HepG2 (cell line): ENCODE measurements around the gene NEURL1.

Source experiments
- ATF1 ChIP-seq: IDR thresholded peaks from 2 replicates; pipeline ENCODE4 v1.6.1; 2016; ENCODE audit warnings: mild to moderate bottlenecking, control low read depth
- ATF7 ChIP-seq, 2 experiments: fragments of 450-650 bp in 1 of 2; sonication (generic) in 1 of 2; formaldehyde crosslinking in 1 of 2; IDR thresholded peaks; 2 replicates each; pipeline versions ENCODE4 v1.4.0 to v1.6.1; 2016 to 2020; ENCODE audit warnings: antibody characterized with exemption in 1 of 2, mild to moderate bottlenecking in 1 of 2, missing genetic modification reagents in 1 of 2
- MAZ ChIP-seq, 2 experiments: sonication (generic) in 1 of 2; formaldehyde crosslinking in 1 of 2; IDR thresholded peaks; 2 replicates each; pipeline versions ENCODE4 v1.5.0 to v1.6.1; 2012 to 2020; ENCODE audit warnings: low read depth in 2 of 2, mild to moderate bottlenecking in 2 of 2, borderline replicate concordance in 1 of 2, improper control_type of control experiment in 1 of 2, low read length in 1 of 2, missing genetic modification reagents in 1 of 2, moderate library complexity in 1 of 2
- MLLT10 ChIP-seq: sonication (generic); formaldehyde crosslinking; IDR thresholded peaks from 2 replicates; pipeline ENCODE4 v1.4.0; 2020; ENCODE audit warnings: missing genetic modification reagents
- ZNF501 ChIP-seq: sonication (generic); formaldehyde crosslinking; IDR thresholded peaks from 2 replicates; pipeline ENCODE4 v1.5.1; 2020; ENCODE audit warnings: mild to moderate bottlenecking, moderate library complexity, missing genetic modification reagents
- ZNF644 ChIP-seq: IDR thresholded peaks from 2 replicates; pipeline ENCODE4 v1.6.1; 2016; ENCODE audit warnings: low read depth
- ZSCAN25 ChIP-seq: sonication (generic); formaldehyde crosslinking; IDR thresholded peaks from 2 replicates; pipeline ENCODE4 v1.8.0; 2022; ENCODE audit warnings: mild to moderate bottlenecking, missing genetic modification reagents
- TF ChIP-seq, protein P1 (sequence below): sonication (generic); formaldehyde crosslinking; IDR thresholded peaks from 2 replicates; pipeline ENCODE4 v1.5.0; 2020; ENCODE audit warnings: mild to moderate bottlenecking, missing genetic modification reagents, moderate library complexity
- TF ChIP-seq, protein P2 (sequence below): IDR thresholded peaks from 2 replicates; pipeline ENCODE4 v1.6.1; 2016; ENCODE audit warnings: low read depth, borderline replicate concordance
- TF ChIP-seq, protein P3 (sequence below): IDR thresholded peaks from 2 replicates; pipeline ENCODE4 v1.6.1; 2016
- TF ChIP-seq, protein P4 (sequence below): sonication (generic); formaldehyde crosslinking; IDR thresholded peaks from 2 replicates; pipeline ENCODE4 v1.4.0; 2020; ENCODE audit warnings: missing genetic modification reagents
- TF ChIP-seq, protein P5 (sequence below): fragments of 450-650 bp; IDR thresholded peaks from 2 replicates; pipeline ENCODE4 v1.6.1; 2017; ENCODE audit warnings: mild to moderate bottlenecking
- TF ChIP-seq, protein P6 (sequence below): sonication (generic); formaldehyde crosslinking; IDR thresholded peaks from 2 replicates; pipeline ENCODE4 v1.4.0; 2020; ENCODE audit warnings: missing genetic modification reagents
- TF ChIP-seq, protein P7 (sequence below): sonication (generic); formaldehyde crosslinking; IDR thresholded peaks from 2 replicates; pipeline ENCODE4 v1.4.0; 2020; ENCODE audit warnings: missing genetic modification reagents

DNA sequence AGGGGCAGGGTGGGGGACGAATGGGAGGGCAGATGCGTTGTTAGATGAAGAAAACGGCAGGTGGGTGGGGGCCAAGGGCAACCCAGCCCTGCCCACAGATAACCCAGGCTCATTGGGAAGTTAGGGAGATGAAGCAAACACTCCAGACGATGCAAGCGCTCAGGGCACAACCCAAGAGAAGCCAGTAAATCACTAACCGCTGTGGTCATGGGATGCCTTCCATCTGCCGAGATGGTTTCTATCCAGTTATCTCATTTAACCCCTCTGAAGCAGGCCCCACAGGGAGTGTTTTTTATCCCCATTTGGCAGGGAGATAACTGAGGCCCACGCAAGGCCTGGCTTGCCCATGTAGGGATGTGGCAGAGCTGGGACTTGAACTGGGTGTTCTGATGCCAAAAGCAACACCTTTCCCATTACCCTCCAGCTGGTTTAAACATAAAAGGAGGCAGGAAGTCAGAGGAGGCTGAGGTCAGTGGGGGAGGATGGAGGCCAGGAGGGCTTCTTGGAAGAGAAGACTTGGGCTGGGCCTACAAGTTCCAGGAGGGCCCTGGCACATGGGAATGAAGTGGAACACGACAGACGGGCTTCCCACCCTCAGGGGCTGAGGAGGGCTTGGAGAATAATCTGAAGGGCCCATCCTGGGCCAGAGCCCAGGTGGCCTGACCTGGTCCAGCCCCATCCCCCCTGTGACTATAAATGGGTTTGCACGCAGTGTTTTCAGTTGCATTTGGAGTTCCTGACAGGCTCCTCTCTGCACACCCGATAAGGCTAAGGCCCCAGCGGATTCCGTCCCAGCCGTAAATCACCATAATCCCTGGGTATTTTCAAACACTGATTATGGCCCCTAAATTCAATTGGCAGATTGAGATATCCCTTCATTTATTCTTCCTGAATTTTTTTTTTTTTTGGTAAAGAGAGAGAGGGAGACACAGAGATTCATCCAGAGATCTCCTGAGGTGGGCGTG lies 80.9 kb downstream of the NEURL1 start:
- TF ChIP-seq, protein P1, sequence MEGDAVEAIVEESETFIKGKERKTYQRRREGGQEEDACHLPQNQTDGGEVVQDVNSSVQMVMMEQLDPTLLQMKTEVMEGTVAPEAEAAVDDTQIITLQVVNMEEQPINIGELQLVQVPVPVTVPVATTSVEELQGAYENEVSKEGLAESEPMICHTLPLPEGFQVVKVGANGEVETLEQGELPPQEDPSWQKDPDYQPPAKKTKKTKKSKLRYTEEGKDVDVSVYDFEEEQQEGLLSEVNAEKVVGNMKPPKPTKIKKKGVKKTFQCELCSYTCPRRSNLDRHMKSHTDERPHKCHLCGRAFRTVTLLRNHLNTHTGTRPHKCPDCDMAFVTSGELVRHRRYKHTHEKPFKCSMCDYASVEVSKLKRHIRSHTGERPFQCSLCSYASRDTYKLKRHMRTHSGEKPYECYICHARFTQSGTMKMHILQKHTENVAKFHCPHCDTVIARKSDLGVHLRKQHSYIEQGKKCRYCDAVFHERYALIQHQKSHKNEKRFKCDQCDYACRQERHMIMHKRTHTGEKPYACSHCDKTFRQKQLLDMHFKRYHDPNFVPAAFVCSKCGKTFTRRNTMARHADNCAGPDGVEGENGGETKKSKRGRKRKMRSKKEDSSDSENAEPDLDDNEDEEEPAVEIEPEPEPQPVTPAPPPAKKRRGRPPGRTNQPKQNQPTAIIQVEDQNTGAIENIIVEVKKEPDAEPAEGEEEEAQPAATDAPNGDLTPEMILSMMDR (CRISPR knock-in tag) = no peak
- no peak for TF ChIP-seq ZSCAN25 (CRISPR knock-in tag)
- TF ChIP-seq, protein P2, sequence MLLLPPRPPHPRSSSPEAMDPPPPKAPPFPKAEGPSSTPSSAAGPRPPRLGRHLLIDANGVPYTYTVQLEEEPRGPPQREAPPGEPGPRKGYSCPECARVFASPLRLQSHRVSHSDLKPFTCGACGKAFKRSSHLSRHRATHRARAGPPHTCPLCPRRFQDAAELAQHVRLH (CRISPR knock-in tag) = no peak
- TF ChIP-seq, protein P3, sequence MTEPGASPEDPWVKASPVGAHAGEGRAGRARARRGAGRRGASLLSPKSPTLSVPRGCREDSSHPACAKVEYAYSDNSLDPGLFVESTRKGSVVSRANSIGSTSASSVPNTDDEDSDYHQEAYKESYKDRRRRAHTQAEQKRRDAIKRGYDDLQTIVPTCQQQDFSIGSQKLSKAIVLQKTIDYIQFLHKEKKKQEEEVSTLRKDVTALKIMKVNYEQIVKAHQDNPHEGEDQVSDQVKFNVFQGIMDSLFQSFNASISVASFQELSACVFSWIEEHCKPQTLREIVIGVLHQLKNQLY (CRISPR knock-in tag) = no peak
- TF ChIP-seq, protein P4, sequence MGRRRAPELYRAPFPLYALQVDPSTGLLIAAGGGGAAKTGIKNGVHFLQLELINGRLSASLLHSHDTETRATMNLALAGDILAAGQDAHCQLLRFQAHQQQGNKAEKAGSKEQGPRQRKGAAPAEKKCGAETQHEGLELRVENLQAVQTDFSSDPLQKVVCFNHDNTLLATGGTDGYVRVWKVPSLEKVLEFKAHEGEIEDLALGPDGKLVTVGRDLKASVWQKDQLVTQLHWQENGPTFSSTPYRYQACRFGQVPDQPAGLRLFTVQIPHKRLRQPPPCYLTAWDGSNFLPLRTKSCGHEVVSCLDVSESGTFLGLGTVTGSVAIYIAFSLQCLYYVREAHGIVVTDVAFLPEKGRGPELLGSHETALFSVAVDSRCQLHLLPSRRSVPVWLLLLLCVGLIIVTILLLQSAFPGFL (CRISPR knock-in tag) = no peak
- no peak for TF ChIP-seq ZNF644
- no peak for TF ChIP-seq MLLT10
- TF ChIP-seq ATF1 (CRISPR knock-in tag) = no peak
- TF ChIP-seq MAZ (IDR thresholded peaks at IDR 0.05; ENCODE audit: borderline replicate concordance, low read depth, low read length) = no peak
- TF ChIP-seq MAZ (CRISPR knock-in tag; IDR thresholded peaks at IDR 0.05; ENCODE audit: low read depth) = no peak
- TF ChIP-seq, protein P5, sequence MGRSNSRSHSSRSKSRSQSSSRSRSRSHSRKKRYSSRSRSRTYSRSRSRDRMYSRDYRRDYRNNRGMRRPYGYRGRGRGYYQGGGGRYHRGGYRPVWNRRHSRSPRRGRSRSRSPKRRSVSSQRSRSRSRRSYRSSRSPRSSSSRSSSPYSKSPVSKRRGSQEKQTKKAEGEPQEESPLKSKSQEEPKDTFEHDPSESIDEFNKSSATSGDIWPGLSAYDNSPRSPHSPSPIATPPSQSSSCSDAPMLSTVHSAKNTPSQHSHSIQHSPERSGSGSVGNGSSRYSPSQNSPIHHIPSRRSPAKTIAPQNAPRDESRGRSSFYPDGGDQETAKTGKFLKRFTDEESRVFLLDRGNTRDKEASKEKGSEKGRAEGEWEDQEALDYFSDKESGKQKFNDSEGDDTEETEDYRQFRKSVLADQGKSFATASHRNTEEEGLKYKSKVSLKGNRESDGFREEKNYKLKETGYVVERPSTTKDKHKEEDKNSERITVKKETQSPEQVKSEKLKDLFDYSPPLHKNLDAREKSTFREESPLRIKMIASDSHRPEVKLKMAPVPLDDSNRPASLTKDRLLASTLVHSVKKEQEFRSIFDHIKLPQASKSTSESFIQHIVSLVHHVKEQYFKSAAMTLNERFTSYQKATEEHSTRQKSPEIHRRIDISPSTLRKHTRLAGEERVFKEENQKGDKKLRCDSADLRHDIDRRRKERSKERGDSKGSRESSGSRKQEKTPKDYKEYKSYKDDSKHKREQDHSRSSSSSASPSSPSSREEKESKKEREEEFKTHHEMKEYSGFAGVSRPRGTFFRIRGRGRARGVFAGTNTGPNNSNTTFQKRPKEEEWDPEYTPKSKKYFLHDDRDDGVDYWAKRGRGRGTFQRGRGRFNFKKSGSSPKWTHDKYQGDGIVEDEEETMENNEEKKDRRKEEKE = no peak
- TF ChIP-seq, protein P6, sequence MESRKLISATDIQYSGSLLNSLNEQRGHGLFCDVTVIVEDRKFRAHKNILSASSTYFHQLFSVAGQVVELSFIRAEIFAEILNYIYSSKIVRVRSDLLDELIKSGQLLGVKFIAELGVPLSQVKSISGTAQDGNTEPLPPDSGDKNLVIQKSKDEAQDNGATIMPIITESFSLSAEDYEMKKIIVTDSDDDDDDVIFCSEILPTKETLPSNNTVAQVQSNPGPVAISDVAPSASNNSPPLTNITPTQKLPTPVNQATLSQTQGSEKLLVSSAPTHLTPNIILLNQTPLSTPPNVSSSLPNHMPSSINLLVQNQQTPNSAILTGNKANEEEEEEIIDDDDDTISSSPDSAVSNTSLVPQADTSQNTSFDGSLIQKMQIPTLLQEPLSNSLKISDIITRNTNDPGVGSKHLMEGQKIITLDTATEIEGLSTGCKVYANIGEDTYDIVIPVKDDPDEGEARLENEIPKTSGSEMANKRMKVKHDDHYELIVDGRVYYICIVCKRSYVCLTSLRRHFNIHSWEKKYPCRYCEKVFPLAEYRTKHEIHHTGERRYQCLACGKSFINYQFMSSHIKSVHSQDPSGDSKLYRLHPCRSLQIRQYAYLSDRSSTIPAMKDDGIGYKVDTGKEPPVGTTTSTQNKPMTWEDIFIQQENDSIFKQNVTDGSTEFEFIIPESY (CRISPR knock-in tag) = no peak
- TF ChIP-seq, protein P7, sequence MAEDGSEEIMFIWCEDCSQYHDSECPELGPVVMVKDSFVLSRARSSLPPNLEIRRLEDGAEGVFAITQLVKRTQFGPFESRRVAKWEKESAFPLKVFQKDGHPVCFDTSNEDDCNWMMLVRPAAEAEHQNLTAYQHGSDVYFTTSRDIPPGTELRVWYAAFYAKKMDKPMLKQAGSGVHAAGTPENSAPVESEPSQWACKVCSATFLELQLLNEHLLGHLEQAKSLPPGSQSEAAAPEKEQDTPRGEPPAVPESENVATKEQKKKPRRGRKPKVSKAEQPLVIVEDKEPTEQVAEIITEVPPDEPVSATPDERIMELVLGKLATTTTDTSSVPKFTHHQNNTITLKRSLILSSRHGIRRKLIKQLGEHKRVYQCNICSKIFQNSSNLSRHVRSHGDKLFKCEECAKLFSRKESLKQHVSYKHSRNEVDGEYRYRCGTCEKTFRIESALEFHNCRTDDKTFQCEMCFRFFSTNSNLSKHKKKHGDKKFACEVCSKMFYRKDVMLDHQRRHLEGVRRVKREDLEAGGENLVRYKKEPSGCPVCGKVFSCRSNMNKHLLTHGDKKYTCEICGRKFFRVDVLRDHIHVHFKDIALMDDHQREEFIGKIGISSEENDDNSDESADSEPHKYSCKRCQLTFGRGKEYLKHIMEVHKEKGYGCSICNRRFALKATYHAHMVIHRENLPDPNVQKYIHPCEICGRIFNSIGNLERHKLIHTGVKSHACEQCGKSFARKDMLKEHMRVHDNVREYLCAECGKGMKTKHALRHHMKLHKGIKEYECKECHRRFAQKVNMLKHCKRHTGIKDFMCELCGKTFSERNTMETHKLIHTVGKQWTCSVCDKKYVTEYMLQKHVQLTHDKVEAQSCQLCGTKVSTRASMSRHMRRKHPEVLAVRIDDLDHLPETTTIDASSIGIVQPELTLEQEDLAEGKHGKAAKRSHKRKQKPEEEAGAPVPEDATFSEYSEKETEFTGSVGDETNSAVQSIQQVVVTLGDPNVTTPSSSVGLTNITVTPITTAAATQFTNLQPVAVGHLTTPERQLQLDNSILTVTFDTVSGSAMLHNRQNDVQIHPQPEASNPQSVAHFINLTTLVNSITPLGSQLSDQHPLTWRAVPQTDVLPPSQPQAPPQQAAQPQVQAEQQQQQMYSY (CRISPR knock-in tag) = no peak
- TF ChIP-seq ZNF501 = no peak
- no peak for TF ChIP-seq ATF7 (IDR thresholded peaks at IDR 0.05)
- no peak for TF ChIP-seq ATF7 (CRISPR knock-in tag; IDR thresholded peaks at IDR 0.05)
